ENCODE results near the gene TSEN2.

TSEN2 gene

GRCh38 chr3:12557473-12558100, 73.3 kb downstream of the TSEN2 start:
- no peak for DNase-seq

- no peak for DNase-seq
Observed at GRCh38 chr3:12558706-12559105, 74.4 kb downstream of the TSEN2 start.

- no peak for DNase-seq
Observed at GRCh38 chr3:12559520-12559919, 75.2 kb downstream of the TSEN2 start.

- DNase-seq: no peak
Observed at GRCh38 chr3:12560505-12561190, 76.4 kb downstream of the TSEN2 start.

- no peak for DNase-seq
Observed at GRCh38 chr3:12561397-12561796, 77.1 kb downstream of the TSEN2 start.

- DNase-seq: no peak
Observed at GRCh38 chr3:12562451-12562850, 78.2 kb downstream of the TSEN2 start.

GRCh38 chr3:12566976-12567375, 82.7 kb downstream of the TSEN2 start:
- DNase-seq: no peak

GRCh38 chr3:12568747-12569146, 84.5 kb downstream of the TSEN2 start:
- DNase-seq: no peak

- no peak for DNase-seq
Observed at GRCh38 chr3:12569836-12570235, 85.6 kb downstream of the TSEN2 start.

- DNase-seq: no peak
Observed at GRCh38 chr3:12571986-12572385, 87.7 kb downstream of the TSEN2 start.

- DNase-seq: no peak
Observed at GRCh38 chr3:12574131-12574530, 89.9 kb downstream of the TSEN2 start.

- no peak for DNase-seq
Observed at GRCh38 chr3:12574661-12575060, 90.4 kb downstream of the TSEN2 start.

- DNase-seq: no peak
Observed at GRCh38 chr3:12577379-12577778, 93.1 kb downstream of the TSEN2 start.

- DNase-seq: no peak
Observed at GRCh38 chr3:12578742-12579141, 94.5 kb downstream of the TSEN2 start.

GRCh38 chr3:12579456-12579855, 95.2 kb downstream of the TSEN2 start:
- DNase-seq: no peak

- DNase-seq: no peak
Observed at GRCh38 chr3:12579905-12580304, 95.6 kb downstream of the TSEN2 start.

- no peak for DNase-seq
Observed at GRCh38 chr3:12582730-12583129, 98.5 kb downstream of the TSEN2 start.

Measured in stimulated activated CD8-positive, alpha-beta memory T cell treated with anti-CD3 and anti-CD28 coated beads, Interleukin-4, amount 100 ng/mL, for 48 hours (primary cell).